ENCODE measurements around the gene TADA3.

The TADA3 gene

DNA sequence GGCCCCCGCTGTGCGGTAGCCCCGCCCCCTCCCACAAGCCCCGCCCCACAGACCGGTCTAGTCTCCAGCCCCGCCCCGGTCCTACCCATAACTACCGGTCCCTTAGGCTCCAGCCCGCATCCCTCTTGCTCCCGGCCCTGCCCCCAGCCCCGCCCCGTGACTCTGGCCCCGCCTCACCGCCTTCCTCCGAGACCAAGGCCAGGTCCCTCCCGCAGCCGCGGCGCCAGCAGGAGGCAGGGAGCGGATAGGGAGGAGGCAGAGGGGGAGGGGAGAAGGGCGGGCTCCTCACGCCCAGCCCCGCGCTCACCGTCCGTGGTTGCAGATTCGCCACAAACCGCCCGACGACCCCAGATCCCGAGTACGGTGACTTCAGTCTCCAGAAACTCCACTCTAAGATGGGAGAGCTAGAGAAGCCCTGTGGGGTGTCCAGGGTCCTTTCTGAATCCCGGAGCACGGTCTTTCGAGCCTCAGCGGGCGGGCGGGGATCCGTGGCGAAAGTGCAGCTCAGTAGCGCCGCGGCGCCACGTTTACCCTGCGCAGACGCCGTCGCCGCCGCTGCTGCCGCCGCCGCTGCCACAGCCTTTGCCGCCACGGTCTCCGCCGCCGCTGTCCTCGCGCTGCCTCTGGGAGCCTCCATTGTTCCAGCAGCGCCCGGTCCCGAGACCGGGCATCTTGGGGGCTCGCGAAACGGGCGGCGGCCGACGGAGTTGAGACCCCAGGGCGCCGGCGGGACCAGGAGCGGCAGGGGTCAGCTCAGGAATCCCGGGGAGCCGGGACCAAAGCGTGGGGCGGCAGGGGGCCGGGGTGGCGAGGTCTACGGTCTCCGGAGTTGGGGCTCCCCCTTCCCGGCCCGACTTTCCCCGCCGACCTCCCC lies 60.8 kb downstream of the TADA3 start, which contains the start of gene BRPF1:
TSS of gene BRPF1 (plus strand) at position 530 of the 874 bp plus-strand sequence. CDS start 2,406 bp downstream, outside the sequence.
- TF ChIP-seq, protein P1, sequence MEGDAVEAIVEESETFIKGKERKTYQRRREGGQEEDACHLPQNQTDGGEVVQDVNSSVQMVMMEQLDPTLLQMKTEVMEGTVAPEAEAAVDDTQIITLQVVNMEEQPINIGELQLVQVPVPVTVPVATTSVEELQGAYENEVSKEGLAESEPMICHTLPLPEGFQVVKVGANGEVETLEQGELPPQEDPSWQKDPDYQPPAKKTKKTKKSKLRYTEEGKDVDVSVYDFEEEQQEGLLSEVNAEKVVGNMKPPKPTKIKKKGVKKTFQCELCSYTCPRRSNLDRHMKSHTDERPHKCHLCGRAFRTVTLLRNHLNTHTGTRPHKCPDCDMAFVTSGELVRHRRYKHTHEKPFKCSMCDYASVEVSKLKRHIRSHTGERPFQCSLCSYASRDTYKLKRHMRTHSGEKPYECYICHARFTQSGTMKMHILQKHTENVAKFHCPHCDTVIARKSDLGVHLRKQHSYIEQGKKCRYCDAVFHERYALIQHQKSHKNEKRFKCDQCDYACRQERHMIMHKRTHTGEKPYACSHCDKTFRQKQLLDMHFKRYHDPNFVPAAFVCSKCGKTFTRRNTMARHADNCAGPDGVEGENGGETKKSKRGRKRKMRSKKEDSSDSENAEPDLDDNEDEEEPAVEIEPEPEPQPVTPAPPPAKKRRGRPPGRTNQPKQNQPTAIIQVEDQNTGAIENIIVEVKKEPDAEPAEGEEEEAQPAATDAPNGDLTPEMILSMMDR (IDR thresholded peaks at IDR 0.05; ENCODE audit: insufficient read depth, low read depth, low read length, missing control alignments) = no peak
- peak; percentile 100 for DNase-seq (ENCODE audit: low read depth)
- peak within 1 kb of the TSS; percentile 92 for H3K4me3 ChIP-seq (ENCODE audit: low read depth, low read length)

DNA sequence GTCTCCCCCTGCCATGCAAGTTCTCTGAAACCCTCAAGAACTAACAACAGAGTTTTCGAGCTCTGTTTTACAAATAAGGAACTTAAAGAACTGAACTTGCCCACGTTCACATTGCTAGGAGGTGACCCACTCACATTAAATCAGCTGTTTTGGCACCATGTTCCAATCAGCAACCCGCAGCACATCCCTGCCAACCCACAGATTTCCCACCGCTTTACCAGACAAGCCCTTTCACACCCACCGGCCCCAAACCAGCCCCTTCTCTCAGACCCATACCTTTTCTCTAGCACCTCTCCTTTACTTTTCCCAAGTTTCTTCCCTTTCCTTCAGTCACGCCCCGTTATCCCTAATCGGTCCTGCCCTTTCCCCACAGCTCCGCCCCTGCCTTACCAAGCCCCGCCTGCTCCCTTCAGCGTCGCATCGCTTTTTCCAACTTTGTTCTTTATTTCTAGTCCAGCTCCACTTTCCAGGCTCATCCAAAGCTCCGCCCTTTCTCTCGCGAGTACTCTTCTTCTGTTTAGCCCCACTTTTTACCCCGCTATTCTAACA lies 61.5 kb downstream of the TADA3 start:
- H3K4me3 ChIP-seq (ENCODE audit: low read depth, low read length) = peak overlapping the region; percentile 81
- TF ChIP-seq, protein P1 (IDR thresholded peaks at IDR 0.05; ENCODE audit: insufficient read depth, low read depth, low read length, missing control alignments) = no peak
- no peak for DNase-seq (ENCODE audit: low read depth)

Data from GM12865 (cell line).